BLaER1 (cell line): ENCODE measurements around the gene DMWD.
A peak's percentile ranks its signal among the peaks of the same experiment; 100 is the strongest.
"Not testable (repeated sequence)": the region's sequence is repeated elsewhere in the genome, so short reads cannot be mapped to it uniquely, and the experiment has no call there.

ENCODE experiments used
- H3K27ac ChIP-seq: shearing (Covaris generic); formaldehyde crosslinking; 2 replicates; pipeline ENCODE4 v1.8.1; 2022
- H3K27me3 ChIP-seq: shearing (Covaris generic); formaldehyde crosslinking; 2 replicates; pipeline ENCODE4 v1.8.1; 2022
- H3K36me3 ChIP-seq: shearing (Covaris generic); formaldehyde crosslinking; 2 replicates; pipeline ENCODE4 v1.8.1; 2022
- H3K4me1 ChIP-seq: shearing (Covaris generic); formaldehyde crosslinking; 2 replicates; pipeline ENCODE4 v1.8.1; 2022
- H3K4me2 ChIP-seq: shearing (Covaris generic); formaldehyde crosslinking; 2 replicates; pipeline ENCODE4 v1.8.1; 2022
- H3K4me3 ChIP-seq: shearing (Covaris generic); formaldehyde crosslinking; 2 replicates; pipeline ENCODE4 v1.8.1; 2022
- H3K9ac ChIP-seq: shearing (Covaris generic); formaldehyde crosslinking; 2 replicates; pipeline ENCODE4 v1.8.1; 2022
- H3K9me3 ChIP-seq: shearing (Covaris generic); formaldehyde crosslinking; 2 replicates; pipeline ENCODE4 v1.8.1; 2022
- H4K20me1 ChIP-seq: shearing (Covaris generic); formaldehyde crosslinking; 2 replicates; pipeline ENCODE4 v1.8.1; 2022
- Cebpa-rat ChIP-seq: shearing (Covaris generic); IDR thresholded peaks from 2 replicates; pipeline ENCODE4 v1.8.1; 2022

The DMWD gene

DNA sequence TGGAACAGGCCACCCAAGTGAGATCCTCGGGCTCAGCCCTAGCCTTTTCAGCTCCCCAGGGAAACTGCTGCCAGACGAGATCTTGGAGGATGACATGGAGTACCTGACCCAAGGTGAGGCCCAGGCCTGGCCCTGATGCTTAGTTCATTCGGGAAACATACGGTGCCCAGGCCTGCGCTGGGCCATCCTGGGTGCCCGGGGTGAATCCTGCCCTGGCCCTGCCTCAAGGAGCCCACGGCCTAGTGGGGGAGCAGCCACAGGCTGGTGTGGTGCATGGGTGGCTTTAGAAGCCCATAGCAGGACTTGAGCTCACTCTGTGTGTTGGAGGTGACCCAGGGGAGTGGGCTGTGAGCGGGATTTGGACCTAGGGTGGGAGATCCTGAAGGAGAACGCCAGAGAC, 33.7 kb downstream of the DMWD start:
- no peaks in the 10 kb centered on the region for H3K27me3 ChIP-seq
- no peak overlapping the region for H3K4me3 ChIP-seq
- no peak for TF ChIP-seq Cebpa-rat
- no peak overlapping the region for H3K4me2 ChIP-seq
- no peaks in the 10 kb centered on the region for H4K20me1 ChIP-seq
- H3K27ac ChIP-seq = no peak overlapping the region
- no peaks in the 10 kb centered on the region for H3K9me3 ChIP-seq
- H3K9ac ChIP-seq = no peak overlapping the region
- peaks cover 27% of the 10 kb centered on the region for H3K4me1 ChIP-seq
- H3K36me3 ChIP-seq = no peaks in the 10 kb centered on the region

GRCh38 chr19:45757695-45758094, 35.0 kb downstream of the DMWD start:
- Histone ChIP-seq H3K27me3 (no peaks in the 10 kb centered on the region), H3K4me3 (no peak overlapping the region), H3K4me1 (peaks cover 22% of the 10 kb centered on the region), H3K9ac (no peak overlapping the region), H3K4me2 (no peak overlapping the region), H3K27ac (no peak overlapping the region), H4K20me1 (no peaks in the 10 kb centered on the region), H3K9me3 (no peaks in the 10 kb centered on the region), H3K36me3 (no peaks in the 10 kb centered on the region)
- TF ChIP-seq Cebpa-rat = no peak

- Histone ChIP-seq H4K20me1 (no peaks in the 10 kb centered on the region), H3K27me3 (no peaks in the 10 kb centered on the region), H3K4me3 (no peak overlapping the region), H3K36me3 (no peaks in the 10 kb centered on the region), H3K9ac (no peak overlapping the region), H3K4me1 (peaks cover 8% of the 10 kb centered on the region), H3K4me2 (no peak overlapping the region), H3K9me3 (no peaks in the 10 kb centered on the region), H3K27ac (no peak overlapping the region)
- TF ChIP-seq Cebpa-rat = no peak
Measured at GRCh38 chr19:45754323-45754722, 38.3 kb downstream of the DMWD start.

DNA sequence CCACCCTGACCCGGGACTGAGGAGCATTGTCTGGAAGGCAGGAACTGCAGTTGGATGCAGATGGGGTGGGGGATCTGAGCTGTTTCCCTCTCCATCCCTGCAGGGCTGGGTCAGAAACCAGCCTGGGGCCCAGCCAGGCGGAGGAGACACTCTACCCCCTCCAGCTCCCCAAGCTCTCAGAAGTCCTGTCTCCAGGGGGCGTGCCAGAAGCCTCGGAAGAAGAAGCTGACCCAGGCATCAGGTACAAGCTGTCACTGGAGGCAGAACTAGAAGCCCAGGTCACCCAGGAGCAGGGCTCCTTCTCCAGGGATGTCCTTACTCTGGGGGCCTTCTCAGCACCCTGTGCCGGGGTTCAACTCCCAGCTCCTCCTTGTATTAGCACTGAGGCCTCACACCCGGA, 39.1 kb downstream of the DMWD start:
- no peak for TF ChIP-seq Cebpa-rat
- H3K4me1 ChIP-seq = peaks cover 8% of the 10 kb centered on the region
- no peaks in the 10 kb centered on the region for H3K27me3 ChIP-seq
- no peaks in the 10 kb centered on the region for H3K9me3 ChIP-seq
- H3K36me3 ChIP-seq = no peaks in the 10 kb centered on the region
- H3K27ac ChIP-seq = no peak overlapping the region
- peak overlapping the region; percentile 25 for H3K4me2 ChIP-seq
- no peak overlapping the region for H3K9ac ChIP-seq
- no peak overlapping the region for H3K4me3 ChIP-seq
- H4K20me1 ChIP-seq = no peaks in the 10 kb centered on the region

DNA sequence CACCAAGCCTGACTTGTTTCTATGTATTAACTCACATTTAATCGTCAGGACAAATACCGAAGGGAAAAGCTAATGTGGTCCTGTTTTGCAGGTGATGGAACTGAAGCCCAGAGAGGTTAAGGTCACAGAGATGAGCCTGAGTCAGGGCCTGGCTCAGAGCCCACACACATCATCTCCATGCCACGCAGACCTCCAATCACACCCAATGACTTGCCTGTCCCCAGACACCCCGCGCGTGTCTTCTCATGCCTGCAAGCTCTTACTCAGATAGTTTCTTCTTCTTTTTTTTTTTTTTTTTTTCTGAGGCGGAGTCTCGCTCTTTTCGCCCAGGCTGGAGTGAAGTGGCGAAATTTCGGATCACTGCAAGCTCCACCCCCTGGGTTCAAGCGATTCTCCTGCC, 40.0 kb downstream of the DMWD start:
- Histone ChIP-seq H3K9me3 (no peaks in the 10 kb centered on the region), H3K4me3 (no peak overlapping the region), H3K27me3 (no peaks in the 10 kb centered on the region), H3K27ac (no peak overlapping the region), H3K4me1 (peaks cover 8% of the 10 kb centered on the region), H3K36me3 (no peaks in the 10 kb centered on the region), H3K4me2 (no peak overlapping the region), H4K20me1 (no peaks in the 10 kb centered on the region), H3K9ac (no peak overlapping the region)
- no peak for TF ChIP-seq Cebpa-rat

GRCh38 chr19:45751483-45751882, 41.2 kb downstream of the DMWD start:
- H3K27me3 ChIP-seq, H3K4me1 ChIP-seq, H3K36me3 ChIP-seq, H3K9ac ChIP-seq, H4K20me1 ChIP-seq, H3K9me3 ChIP-seq, H3K27ac ChIP-seq, H3K4me2 ChIP-seq, H3K4me3 ChIP-seq: not testable (repeated sequence)

DNA sequence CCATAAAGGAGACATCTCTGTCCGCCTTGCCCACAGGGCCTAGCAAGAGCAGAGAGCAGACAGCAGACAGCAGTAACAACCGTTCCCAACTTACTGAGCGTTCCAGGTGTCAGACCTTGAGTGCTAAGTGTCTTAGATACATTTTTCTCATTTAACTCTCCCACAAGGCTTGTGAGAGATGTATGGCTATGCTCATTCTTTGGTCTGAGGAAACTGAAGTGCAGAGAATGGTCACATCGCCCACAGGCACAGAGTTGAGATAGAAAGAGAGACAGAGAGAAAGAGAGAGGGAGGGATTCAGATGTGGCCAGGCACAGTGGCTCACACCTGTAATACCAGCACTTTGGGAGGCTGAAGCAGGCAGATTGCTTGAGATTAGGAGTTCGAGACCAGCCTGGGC, 45.1 kb downstream of the DMWD start:
- no peaks in the 10 kb centered on the region for H4K20me1 ChIP-seq
- H3K9ac ChIP-seq = no peak overlapping the region
- no peaks in the 10 kb centered on the region for H3K27me3 ChIP-seq
- TF ChIP-seq Cebpa-rat = no peak
- H3K27ac ChIP-seq = no peak overlapping the region
- H3K9me3 ChIP-seq = no peaks in the 10 kb centered on the region
- no peak overlapping the region for H3K4me2 ChIP-seq
- H3K36me3 ChIP-seq = no peaks in the 10 kb centered on the region
- H3K4me1 ChIP-seq = no peaks in the 10 kb centered on the region
- no peak overlapping the region for H3K4me3 ChIP-seq

GRCh38 chr19:45746866-45747265, 45.8 kb downstream of the DMWD start:
- H3K27me3 ChIP-seq = no peaks in the 10 kb centered on the region
- H3K4me3 ChIP-seq = no peak overlapping the region
- no peaks in the 10 kb centered on the region for H3K36me3 ChIP-seq
- H3K4me1 ChIP-seq = no peaks in the 10 kb centered on the region
- no peaks in the 10 kb centered on the region for H4K20me1 ChIP-seq
- no peak overlapping the region for H3K27ac ChIP-seq
- no peaks in the 10 kb centered on the region for H3K9me3 ChIP-seq
- H3K4me2 ChIP-seq = no peak overlapping the region
- H3K9ac ChIP-seq = no peak overlapping the region
- no peak for TF ChIP-seq Cebpa-rat

- no peaks in the 10 kb centered on the region for H3K4me1 ChIP-seq
- H3K36me3 ChIP-seq = no peaks in the 10 kb centered on the region
- H3K4me3 ChIP-seq = no peak overlapping the region
Measured at GRCh38 chr19:45745606-45746005, 47.0 kb downstream of the DMWD start.

DNA sequence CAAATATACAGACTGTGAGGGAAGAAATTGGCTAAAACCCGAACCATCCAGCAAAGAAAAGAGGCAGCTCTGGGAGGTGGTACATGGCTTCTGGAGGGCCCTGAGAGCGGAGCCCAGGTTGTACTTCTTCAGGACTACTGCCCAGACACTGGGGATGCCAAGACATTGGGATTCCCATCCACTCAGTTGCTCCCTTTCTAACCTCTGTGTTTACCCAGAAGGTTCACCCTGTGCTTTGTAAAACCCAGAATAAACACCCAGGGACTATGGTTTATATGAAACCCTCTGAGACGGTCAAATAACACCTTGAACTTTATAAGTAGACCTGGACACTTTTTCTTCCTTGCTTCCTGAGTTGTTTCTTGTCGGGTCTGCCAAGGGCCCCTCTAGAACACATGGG, 49.7 kb downstream of the DMWD start:
- Histone ChIP-seq H3K36me3 (no peaks in the 10 kb centered on the region), H3K27me3 (no peaks in the 10 kb centered on the region), H3K9ac (no peak overlapping the region), H3K4me1 (no peaks in the 10 kb centered on the region), H3K4me3 (no peak overlapping the region), H3K4me2 (no peak overlapping the region), H3K9me3 (no peaks in the 10 kb centered on the region), H4K20me1 (no peaks in the 10 kb centered on the region), H3K27ac (no peak overlapping the region)
- no peak for TF ChIP-seq Cebpa-rat

More at GRCh38 chr19:45745606-45746005, 47.0 kb downstream of the DMWD start:
- no peak overlapping the region for H3K9ac ChIP-seq
- TF ChIP-seq Cebpa-rat = no peak
- no peaks in the 10 kb centered on the region for H3K9me3 ChIP-seq
- no peaks in the 10 kb centered on the region for H3K27me3 ChIP-seq
- H4K20me1 ChIP-seq = no peaks in the 10 kb centered on the region
- no peak overlapping the region for H3K4me2 ChIP-seq
- no peak overlapping the region for H3K27ac ChIP-seq
